MCF 10A (cell line): ENCODE measurements around the gene CCDC167. TPM values are rescaled to one million over a fixed set of nuclear protein-coding genes. Genes with fewer than 3 reads are reported as not detected.

ENCODE experiments used
- BruUV-seq: library from RNA; stranded (reverse); fragments of 400-500 nt; replicated peaks from 2 replicates; lab custom pipeline; 2021; lab: Mats Ljungman, UMichigan
- CTCF ChIA-PET: fragments of 300-600 bp; sonication (Branson Sonifier 250); formaldehyde crosslinking; extraction: SDS; loops from one replicate; lab custom pipeline; 2021; ENCODE audit warnings: antibody characterized with exemption, inconsistent platforms; lab: Yijun Ruan, JAX
- POLR2A ChIA-PET: fragments of 300-600, 350-650 bp; sonication (Branson Sonifier 250); formaldehyde crosslinking; extraction: SDS; loops from one replicate; lab custom pipeline; 2020; ENCODE audit warnings: antibody characterized with exemption, inconsistent platforms; lab: Yijun Ruan, JAX
- DNase-seq: peaks from one replicate; pipeline ENCODE4 v3.0.0-alpha.2; 2018; ENCODE audit not compliant: unreplicated experiment
- H3K27ac Mint-ChIP-seq: one replicate; pipeline ENCODE4 v1.8.0; 2022; ENCODE audit warnings: mild to moderate bottlenecking, low read depth, mixed read lengths; ENCODE audit not compliant: unreplicated experiment
- H3K27me3 Mint-ChIP-seq: one replicate; pipeline ENCODE4 v1.8.0; 2022; ENCODE audit warnings: mixed read lengths; ENCODE audit not compliant: insufficient read depth, unreplicated experiment
- H3K36me3 Mint-ChIP-seq: one replicate; pipeline ENCODE4 v1.8.0; 2022; ENCODE audit warnings: mild to moderate bottlenecking, moderate library complexity, mixed read lengths; ENCODE audit not compliant: insufficient read depth, unreplicated experiment
- H3K4me1 Mint-ChIP-seq: one replicate; pipeline ENCODE4 v1.8.0; 2022; ENCODE audit warnings: mixed read lengths; ENCODE audit not compliant: insufficient read depth, unreplicated experiment
- H3K4me3 Mint-ChIP-seq: one replicate; pipeline ENCODE4 v1.8.0; 2022; ENCODE audit warnings: mild to moderate bottlenecking, moderate library complexity, mixed read lengths; ENCODE audit not compliant: unreplicated experiment
- H3K9me3 Mint-ChIP-seq: one replicate; pipeline ENCODE4 v1.8.0; 2022; ENCODE audit warnings: mixed read lengths; ENCODE audit not compliant: unreplicated experiment
- CTCF ChIP-seq: fragments of 200-600 bp; IDR thresholded peaks from one replicate; pipeline ENCODE4 v1.8.0; 2022; ENCODE audit warnings: antibody characterized with exemption, mild to moderate bottlenecking; ENCODE audit not compliant: unreplicated experiment
- intact Hi-C: fragments of 100-400 bp; cut with micrococcal nuclease; formaldehyde crosslinking; loops from 2 replicates; pipeline ENCODE4 v1.14.1; 2022
- total RNA-seq: library from RNA; stranded (reverse); gene quantifications from 2 replicates; pipeline ENCODE4 v1.2.3, GENCODE V29; 2022

Gene CCDC167
- total RNA-seq, 1 experiment from 2014 or later: 24.4 TPM

- Mint-ChIP-seq H3K27ac (no peak overlapping the region), H3K4me1 (peaks cover 18% of the 10 kb centered on the region), H3K4me3 (no peak overlapping the region), H3K27me3 (peaks cover 21% of the 10 kb centered on the region), H3K36me3 (no peaks in the 10 kb centered on the region), H3K9me3 (no peaks in the 10 kb centered on the region)
- BruUV-seq: no TSS peak
- peak; percentile 17 for DNase-seq
- no peak for TF ChIP-seq CTCF
- ChIA-PET POLR2A (interaction anchor here (0.7 to 0.8 kb wide), 2 partner anchors 16 to 43 kb away, joined by 3 to 6 read pairs; no protein-coding TSS in a partner anchor), CTCF (interaction anchor here (0.6 kb wide), 1 partner anchor 606 kb away, joined by 3 read pairs; no protein-coding TSS in a partner anchor)
- intact Hi-C loops: no loop called here
These were observed 17.3 kb upstream of the CCDC167 start for GRCh38 chr6:37516920-37517405.

GRCh38 chr6:37516076-37516919, 16.6 kb upstream of the CCDC167 start:
- Mint-ChIP-seq H3K9me3 (no peaks in the 10 kb centered on the region), H3K27me3 (peaks cover 26% of the 10 kb centered on the region), H3K27ac (no peak overlapping the region), H3K4me1 (peaks cover 18% of the 10 kb centered on the region), H3K36me3 (no peaks in the 10 kb centered on the region), H3K4me3 (no peak overlapping the region)
- intact Hi-C loops: no loop called here
- ChIA-PET POLR2A (interaction anchor here (0.7 to 0.8 kb wide), 3 partner anchors 16 to 42 kb away, joined by 3 to 6 read pairs (median 4); no protein-coding TSS in a partner anchor), CTCF (interaction anchor here (0.6 to 1.1 kb wide), 4 partner anchors 10 to 605 kb away, joined by 3 to 5 read pairs (median 3); no protein-coding TSS in a partner anchor)
- no peak for TF ChIP-seq CTCF
- DNase-seq: peak; percentile 68
- BruUV-seq: no TSS peak

- Mint-ChIP-seq H3K4me3 (no peak overlapping the region), H3K27me3 (peaks cover 32% of the 10 kb centered on the region), H3K4me1 (peaks cover 18% of the 10 kb centered on the region), H3K27ac (no peak overlapping the region), H3K36me3 (no peaks in the 10 kb centered on the region), H3K9me3 (no peaks in the 10 kb centered on the region)
- TF ChIP-seq CTCF: no peak
- DNase-seq: no peak
- ChIA-PET CTCF (interaction anchor here (0.7 to 1.1 kb wide), 3 partner anchors 10 to 176 kb away, joined by 3 to 5 read pairs (median 3); no protein-coding TSS in a partner anchor), POLR2A (interaction anchor here (0.7 kb wide), 1 partner anchor 33 kb away, joined by 4 read pairs; no protein-coding TSS in a partner anchor)
- no TSS peak for BruUV-seq
- intact Hi-C loops: no loop called here
These were observed 16.0 kb upstream of the CCDC167 start for GRCh38 chr6:37515712-37516075.

- POLR2A ChIA-PET: interaction anchor here (1.3 kb wide), 1 partner anchor 15 kb away, joined by 4 read pairs; the partner anchor contains the start of gene CCDC167
- Mint-ChIP-seq H3K27ac (no peak overlapping the region), H3K4me3 (no peak overlapping the region), H3K4me1 (peaks cover 18% of the 10 kb centered on the region), H3K36me3 (no peaks in the 10 kb centered on the region), H3K9me3 (no peaks in the 10 kb centered on the region), H3K27me3 (peaks cover 34% of the 10 kb centered on the region)
- no peak for TF ChIP-seq CTCF
- CTCF ChIA-PET: interaction anchor here (0.9 kb wide), 1 partner anchor 16 kb away, joined by 3 read pairs; no protein-coding TSS in a partner anchor
- no peak for DNase-seq
- intact Hi-C loops: no loop called here
- no TSS peak for BruUV-seq
These were observed 15.1 kb upstream of the CCDC167 start for GRCh38 chr6:37514837-37515236.
